G401.6 (cell line): ENCODE measurements around the gene TAF11.
"Not testable (repeated sequence)": the region's sequence is repeated elsewhere in the genome, so short reads cannot be mapped to it uniquely, and the experiment has no call there.

Experiments
- FAIRE-seq: peaks from 2 replicates; lab custom pipeline; 2012; peaks lifted over from hg19 to GRCh38; lab: Jason Lieb, UNC

The TAF11 gene, protein sequence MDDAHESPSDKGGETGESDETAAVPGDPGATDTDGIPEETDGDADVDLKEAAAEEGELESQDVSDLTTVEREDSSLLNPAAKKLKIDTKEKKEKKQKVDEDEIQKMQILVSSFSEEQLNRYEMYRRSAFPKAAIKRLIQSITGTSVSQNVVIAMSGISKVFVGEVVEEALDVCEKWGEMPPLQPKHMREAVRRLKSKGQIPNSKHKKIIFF

DNA sequence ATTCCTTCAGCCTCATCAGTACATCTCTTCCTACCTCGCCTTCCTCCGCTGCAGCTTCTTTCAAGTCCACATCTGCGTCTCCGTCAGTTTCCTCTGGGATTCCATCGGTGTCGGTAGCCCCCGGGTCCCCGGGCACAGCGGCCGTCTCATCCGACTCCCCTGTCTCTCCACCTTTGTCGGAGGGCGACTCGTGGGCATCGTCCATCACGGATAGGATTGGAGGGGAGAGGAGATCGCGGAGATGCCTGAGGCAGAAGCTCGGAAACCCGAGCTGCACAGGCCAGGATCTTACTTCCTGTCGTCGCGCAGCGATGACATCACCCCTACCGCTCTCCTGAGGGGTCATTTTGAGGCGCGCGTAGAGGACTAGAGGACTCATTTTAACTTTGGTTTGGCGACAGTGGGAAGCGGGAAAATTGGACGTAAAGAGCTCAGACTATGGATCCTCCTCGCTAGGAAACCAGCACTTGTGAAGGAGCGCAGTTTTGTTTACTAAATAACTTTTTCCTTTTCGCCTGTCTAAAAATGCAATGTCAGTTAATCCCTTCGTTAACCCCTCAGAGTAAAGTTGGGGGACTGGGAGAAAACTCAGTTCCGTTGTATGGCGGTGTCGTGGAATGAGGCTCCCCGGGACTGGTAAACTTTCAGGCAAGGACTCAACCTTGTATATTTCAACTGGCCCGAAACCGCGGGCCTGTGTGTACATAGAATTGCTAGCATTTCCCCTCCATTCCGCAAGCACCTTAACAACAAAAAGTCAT, at the start of gene TAF11:
TAF11 (minus strand) TSS at position 290 of the 761 bp plus-strand sequence; CDS start at position 205, 85 bp downstream.
- FAIRE-seq, result peak; percentile 76

DNA sequence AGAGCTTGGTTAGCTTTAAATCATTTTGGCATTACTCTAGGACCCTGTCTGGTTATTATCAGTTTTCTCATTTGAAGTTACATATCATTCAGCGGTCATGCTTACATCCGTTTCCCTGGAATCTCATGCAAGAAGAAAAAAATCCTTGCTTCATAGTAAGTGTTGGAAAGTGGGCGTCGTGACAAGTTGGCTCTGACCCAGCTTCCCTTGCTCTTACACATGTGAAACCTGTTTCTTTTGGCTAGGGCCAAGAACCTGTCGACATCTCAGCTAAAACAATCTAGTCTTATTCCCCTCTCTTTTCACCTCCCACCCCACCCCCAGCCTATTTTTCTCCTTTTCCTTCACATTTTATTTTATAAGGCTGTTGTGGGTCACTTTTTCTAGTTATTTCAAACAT, 46.7 kb upstream of the TAF11 start:
- no peak for FAIRE-seq

DNA sequence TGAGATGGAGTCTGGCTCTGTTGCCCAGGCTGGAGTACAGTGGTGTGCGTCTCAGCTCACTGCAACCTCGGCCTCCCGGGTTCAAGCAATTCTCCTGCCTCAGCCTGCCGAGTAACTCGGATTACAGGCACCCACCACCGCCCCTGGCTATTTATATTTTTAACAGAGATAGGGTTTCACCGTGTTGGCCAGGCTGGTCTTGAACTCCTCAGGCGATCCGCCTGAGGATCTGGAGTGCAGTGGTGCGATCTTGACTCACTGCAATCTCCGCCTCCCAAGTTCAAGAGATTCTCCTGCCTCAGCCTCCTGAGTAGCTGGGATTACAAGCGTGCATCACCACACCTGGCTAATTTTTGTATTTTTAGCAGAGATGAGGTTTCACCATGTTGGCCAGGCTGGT, 44.4 kb upstream of the TAF11 start:
- not testable (repeated sequence) for FAIRE-seq

DNA sequence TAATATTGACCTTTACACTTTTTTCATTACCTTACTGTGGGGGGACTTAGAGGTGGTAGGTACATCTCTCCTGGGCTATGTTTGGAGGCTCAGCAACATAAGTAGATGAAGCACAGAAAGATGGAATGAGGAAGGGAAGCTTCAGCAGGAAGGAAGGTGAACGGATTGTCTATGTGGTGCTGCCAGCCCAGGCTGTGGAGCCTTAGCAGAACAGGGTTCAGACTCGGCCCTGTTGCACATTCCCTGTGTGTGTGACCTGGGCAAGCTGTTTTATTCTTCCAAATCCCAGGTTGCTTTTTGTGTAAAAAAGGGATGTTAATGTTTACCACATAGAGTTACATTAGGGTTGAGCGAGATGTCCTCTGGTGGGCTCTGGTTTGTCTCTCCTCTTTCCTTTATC, 42.4 kb upstream of the TAF11 start:
- no peak for FAIRE-seq

DNA sequence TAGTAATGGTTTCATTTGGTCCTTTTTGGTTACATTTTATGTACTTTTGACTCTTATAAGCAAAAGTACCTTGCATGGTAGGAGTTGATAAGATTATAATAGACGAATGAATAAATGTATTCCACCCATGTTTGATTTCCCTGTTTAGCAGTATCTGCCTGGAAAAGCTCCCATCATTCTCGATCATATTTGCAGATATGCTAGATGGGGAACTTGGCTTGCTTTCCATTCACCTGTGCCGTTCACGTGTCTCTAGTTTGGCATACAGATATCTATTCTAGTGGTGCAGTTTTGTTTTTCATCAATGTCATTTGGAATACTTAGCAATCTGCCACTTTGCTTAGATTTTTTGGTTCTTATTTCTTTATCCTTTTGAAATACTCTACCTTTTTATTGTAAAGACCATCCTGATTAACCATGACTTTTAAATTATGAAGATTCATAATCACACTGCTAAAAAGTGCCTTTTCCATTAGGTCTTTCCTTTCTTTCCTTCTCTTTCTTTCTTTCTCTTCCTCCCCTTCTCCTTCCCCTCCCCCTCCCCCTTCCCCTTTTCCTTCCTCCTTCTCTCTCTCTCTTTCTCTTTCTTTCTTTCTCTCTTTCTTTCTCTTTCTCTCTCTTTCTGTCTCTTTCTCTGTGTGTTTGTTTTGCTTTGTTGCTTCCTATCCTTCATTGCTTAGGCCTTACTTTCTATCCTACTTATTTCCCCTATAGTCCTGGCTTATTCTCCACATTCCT, 41.6 kb upstream of the TAF11 start:
- no peak for FAIRE-seq

DNA sequence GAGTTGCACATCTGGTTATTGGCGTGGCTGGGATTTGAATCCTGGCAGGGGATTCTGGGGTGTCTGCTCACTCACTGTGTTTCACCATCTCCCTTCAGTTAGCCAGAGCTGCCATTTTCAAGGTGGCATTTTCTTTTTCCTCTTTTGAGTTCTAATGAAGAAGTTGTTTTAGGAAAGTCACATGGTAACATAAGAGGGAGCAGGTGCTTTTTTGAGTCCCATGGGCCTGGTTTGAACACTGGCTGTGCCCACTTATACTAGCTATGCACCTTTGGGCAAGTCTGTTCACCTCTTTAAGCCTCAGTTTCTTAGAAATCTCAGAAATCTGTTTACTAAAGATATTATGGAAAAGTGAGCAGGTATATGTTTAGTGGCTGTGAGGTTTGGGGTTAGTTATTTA, 40.9 kb upstream of the TAF11 start:
- no peak for FAIRE-seq

DNA sequence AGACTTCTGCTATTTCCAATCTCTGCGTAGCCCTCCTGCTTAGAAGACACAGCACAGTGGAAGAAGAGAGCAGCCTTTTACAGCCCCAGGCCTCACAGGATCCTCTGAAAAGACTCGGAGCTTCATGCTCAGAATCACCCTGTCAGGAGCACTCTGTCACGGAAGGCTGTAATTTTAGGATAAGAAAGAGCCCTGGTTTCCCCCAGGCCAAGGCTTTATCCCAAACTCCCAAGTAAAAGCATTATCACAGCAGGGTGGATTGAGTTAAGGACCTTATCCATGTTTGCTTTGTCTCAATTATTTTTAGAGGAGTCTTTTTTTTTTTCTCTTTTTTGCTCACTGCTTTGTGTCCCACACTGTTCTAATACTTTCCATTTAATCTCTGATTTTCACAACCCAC, 40.4 kb upstream of the TAF11 start:
- no peak for FAIRE-seq

DNA sequence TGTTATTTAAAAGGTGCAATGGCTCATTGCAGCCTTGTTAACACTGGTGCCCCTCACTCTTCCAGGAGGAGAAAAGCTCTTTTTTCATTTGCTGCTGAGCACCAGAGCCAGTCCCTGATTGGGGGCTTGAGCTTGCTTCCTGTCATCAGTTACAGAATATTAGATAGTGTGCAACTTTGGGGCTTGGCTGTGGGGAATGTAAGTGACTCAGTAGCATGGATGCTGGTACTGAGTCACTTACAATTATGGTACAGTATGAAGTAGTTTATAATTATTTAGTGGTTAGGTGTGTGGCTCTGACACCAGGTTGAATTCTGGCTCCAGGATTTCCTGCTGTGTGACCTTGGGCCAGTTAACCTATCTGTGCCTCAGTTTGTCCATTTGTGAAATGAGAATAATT, 38.8 kb upstream of the TAF11 start:
- no peak for FAIRE-seq

DNA sequence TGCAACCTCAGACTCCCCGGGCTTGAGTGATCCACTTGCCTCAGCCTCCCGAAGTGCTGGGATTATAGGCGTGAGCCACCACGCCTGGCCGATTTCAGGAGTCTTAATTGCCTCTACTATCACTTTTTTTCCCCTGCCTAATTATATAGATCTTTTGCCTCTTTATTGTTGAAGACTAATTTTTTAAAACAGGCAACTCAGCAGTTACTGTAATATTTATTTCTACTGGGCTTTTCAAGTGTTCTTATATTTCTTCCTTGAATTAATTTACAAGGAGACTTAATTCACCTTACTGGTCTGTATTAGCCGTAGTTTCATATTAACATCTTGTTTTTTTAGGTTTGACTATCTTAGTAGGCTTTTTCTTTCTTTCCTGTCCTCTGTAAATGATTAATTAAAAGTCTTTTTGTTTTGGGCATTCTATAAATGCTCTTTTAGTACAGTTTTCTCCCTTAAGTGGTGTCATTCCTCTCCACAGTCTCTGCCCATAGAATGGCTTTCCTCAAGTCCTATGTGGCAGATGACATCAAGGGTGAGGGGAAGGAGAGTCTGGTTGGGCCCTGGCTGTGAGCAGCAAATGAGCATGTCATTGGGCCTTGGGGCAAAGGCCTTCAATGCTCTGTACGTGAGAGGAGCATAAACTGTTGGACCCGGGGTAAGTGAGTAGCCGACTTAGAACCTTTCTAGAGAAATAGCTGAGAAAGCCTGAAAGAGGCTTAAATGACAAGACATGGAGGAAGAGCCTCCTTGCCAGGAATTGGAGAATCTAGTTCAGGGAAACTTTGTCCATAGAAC, 37.2 kb upstream of the TAF11 start:
- FAIRE-seq, result no peak

DNA sequence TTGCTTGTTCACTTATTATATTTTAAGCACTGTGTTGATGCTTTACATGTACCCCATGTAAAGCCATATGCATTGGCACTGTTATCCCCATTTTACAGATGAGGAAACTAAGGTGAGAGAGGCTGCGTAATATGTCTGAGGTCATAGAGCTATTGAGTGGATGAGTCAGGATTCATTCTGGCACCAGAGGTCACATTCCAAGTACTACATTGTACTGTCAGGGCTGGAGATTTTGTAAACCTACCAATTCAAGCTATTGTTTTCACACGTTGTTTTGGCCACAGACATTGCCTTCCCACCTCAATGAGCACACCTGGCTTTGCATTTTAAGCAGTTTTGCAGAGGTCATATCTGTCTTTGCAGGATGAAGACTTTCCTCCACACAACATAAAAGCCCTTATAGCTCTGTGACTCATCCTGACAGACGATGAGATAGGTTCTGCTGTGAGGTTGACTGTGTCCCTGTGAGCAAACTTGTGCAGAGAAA, 34.4 kb upstream of the TAF11 start:
- FAIRE-seq, result no peak

DNA sequence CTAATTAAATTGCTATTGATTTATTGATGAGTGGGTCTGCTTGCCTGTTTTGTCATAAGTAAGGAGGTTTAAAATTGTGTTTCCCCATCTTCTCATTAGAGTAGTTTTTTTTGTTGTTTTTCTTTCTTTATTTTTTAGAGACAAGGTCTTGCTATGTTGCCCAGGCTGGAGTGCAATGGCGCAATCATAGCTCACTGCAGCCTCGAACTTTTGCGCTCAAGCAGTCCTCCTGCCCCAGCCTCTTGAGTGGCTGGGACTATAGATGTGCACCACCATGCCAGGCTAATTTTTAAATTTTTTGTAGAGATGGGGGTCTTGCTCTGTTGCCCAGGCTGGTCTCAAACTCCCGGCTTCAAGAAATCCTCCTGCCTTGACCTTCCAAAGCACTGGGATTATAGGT, 32.3 kb upstream of the TAF11 start:
- no peak for FAIRE-seq

DNA sequence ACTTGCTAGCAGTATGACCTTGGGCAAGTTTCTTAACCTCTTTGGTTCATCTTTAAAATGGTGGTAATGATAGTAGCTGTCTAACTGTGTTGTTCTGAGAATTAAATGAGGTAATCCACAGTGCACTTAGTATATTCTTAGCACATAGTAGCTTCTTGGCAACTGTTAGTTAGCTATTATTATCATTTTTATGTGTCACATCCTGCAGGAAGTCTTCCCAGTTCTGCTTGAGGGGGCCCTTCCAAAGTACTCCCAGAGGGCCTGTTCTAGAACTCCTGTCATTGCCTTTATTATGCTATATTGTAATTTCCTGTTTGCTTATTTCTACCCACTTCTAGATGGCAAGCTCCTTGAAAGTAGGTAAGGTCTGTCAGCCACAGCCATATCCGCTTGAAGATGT, 31.8 kb upstream of the TAF11 start:
- no peak for FAIRE-seq

DNA sequence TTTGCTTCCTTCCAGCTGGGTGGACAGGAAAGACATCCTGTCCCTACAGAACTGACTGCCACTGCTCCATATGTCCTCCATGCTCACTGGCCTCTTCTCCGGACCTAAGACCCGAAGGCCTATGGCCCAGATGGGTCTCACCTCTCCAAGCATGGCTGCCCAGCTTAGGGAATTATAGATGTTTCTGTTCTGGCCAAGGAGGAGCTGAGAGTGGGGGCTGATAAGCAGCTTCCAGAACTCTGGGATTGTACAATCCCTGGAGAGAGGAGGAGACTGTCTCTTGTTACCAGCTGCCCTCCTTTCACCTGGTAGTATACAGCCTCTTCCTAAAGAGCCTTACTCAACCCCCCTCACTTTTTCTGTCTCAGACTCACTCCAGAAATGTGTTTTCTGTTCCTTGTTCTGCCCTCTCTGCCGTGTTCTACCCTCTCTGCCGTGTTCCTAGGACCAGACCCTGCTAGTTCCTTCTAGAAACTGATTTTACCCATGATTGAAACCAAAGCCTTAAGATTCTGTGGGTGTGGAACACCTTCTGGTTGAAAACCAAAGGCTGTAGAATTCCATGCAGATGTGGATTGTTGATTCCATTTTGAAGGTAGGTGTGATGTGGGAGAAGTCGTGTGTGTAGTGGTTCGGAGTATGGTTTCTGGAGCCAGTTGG, 29.9 kb upstream of the TAF11 start:
- no peak for FAIRE-seq

DNA sequence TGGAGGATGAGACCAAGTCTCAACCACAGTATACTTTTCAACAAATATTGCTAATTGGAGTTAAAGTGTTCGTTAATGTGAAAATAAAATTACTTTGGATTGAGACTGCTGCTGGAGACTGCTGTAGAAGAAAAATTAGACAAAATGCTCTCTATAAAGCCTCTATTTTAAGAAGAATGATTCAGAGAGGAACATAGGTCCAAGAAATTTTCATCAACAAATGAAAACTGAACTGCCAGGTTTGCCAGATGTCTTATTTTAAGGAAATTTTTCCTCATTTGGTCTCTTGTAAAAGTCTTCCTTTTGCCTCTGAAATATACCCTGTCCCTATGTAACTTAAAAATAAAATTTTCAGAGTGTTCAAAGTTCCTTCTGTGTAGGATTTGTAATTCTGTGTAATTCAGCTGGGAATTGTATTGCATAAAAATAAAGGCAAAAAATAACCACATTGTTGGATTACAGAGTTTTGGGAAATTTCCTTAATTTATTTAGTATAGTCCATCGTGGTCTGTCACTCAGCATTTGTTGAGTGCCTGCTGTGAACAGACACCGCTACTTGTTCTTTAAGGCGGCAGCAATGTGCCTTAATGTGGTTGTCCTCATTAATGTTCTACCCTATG, 28.6 kb upstream of the TAF11 start:
- FAIRE-seq, result no peak

DNA sequence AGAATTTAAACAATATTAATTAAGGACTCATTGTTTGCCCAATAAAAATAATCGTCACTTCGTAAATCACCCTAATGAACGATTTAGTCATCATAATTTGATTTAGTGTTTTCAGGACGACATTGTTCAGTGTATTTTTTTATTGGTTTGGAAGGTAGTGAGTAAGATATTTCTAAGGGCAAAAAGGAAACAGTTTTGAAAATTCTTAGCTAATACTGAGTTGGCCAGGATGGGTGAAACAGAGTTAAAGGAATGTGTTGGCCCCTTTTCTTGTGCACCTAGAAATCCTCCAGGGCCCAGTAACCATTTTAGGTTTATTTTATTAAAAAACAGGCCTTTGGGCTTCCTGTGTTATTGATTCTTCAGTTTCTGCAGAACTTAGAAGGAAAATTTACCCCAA, 26.5 kb upstream of the TAF11 start:
- no peak for FAIRE-seq

DNA sequence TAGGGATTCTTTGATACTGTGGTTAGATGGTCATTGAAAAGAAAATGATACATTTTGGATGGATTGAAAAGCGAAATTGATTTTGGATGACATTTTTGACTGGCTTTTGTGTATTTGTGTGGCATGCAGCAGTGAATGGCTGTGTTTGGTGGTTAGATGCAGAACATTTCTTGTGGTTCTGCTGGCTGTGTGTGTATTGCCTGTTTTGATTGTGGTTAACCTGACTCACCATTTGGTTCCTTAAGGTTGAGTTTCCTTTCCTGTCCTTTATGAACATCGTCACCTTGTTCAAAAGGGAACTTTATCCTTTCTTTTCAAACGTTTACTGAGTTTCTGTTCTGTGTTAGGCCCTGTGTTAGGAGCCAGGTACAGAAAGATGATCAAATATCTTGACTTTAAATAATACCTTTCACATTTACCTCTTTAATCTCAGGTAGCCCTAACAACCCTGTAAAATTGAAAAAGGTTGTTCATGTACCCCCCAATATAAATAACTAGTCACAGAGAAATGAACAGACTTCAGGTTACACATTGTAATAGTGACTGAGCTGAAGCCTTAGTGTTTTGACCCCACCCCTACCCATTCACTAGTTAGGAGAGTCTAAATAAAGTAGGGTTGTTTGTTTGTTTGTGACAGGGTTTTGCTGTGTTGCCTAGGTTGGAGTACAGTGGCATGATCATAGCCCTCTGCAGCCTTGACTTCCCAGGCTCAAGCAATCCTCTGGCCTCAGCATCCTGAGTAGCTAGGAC, 25.0 kb upstream of the TAF11 start:
- FAIRE-seq, result no peak

DNA sequence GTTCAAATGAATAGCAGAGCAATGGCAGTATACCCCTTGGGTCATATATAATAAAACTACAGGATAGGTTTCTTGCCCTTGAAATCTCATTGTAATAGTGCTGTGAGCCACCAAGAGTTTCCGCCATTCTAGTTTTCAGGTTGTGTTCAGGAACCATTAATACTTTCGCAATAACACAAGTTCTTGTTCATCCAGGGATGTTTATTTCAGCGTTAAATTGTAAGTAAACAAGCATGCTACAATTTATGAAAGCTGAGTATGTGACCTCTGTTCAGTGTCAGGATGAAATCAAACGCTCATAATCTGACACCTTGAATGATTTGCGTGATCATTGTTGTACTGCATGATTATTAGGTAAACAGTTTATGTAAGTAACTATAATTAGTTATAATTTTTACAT, 24.0 kb upstream of the TAF11 start:
- no peak for FAIRE-seq

DNA sequence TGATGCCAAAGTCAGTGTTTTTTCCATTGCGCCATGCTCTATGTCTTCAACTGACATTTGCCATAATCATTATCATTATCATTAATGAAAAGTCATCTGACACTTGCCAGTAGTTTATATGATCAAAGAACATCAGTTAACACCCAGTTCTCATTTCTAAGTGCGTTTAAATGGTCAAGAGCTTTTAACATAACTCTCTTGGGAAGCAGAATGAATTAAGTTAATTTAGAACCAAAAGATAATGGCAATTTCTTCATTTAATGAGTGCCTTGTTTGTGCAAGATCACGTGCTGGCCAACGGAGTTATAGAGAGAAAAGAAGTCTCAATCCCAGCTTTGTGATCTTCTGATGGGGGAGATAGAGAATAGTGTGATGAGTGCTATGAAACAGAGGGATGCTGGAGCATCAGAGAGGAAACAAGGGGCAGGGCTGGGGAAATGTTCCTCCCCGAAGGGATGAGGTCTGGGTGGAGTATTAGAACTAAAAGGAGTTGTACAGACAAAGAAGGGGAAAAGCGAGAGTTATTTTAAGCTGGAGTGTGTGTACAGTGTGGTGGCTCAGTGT, 21.6 kb upstream of the TAF11 start:
- FAIRE-seq, result no peak

DNA sequence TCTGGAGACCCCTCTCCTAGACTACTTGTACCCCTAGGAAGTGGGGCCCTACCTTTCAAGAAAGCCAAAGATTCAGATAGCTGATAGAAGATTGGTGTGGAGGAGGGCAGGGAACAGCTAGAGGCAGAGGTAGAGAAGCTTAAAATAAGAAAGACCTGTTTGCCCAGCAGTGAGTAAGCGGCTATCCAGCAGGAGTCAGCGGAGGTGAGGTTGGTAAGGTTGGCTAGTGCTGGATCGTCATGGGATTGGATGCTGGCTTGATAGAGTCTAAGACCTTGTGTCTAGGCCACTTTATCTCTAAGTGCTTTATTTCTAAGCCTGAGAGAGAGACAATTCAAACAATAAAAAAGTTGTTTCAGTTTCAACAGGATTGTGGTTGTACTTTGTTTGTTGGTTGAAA, 20.4 kb upstream of the TAF11 start:
- FAIRE-seq, result no peak

DNA sequence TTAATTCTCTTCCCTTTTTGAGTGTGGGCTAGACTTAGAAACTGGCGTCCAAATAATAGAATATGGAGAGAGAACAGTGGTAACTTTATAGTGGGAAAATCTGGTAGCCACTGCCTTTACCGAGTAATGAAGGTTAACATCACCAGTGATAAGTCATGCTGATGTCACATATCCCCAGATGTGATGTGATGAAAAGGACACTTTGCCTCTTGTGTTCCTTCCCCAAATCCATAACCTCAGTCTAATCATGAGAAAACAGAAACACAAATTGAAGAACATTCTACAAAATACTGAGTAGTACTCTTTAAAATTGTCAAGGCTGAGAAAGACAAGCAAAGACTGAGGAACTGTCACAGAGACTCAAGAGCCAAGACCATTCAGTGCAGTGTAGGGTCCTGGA, 19.0 kb upstream of the TAF11 start:
- no peak for FAIRE-seq
